NCI-H226 (cell line): ENCODE measurements around the gene TRMT61B.

Source experiments
- DNase-seq: peaks from one replicate; pipeline ENCODE4 v3.0.0-alpha.2; 2015

TRMT61B gene

GRCh38 chr2:28870146-28870891, at the start of gene TRMT61B:
Gene TRMT61B (minus strand): TSS chr2:28870309. CDS start chr2:28870277, 32 bp downstream.
- peak; percentile 95 for DNase-seq

- peak; percentile 49 for DNase-seq
Measured at GRCh38 chr2:28915939-28916338, 45.8 kb upstream of the TRMT61B start.

GRCh38 chr2:28909655-28910353, 39.7 kb upstream of the TRMT61B start:
- DNase-seq = no peak

GRCh38 chr2:28908172-28908571, 38.1 kb upstream of the TRMT61B start:
- no peak for DNase-seq

- no peak for DNase-seq
Measured at GRCh38 chr2:28906821-28907220, 36.7 kb upstream of the TRMT61B start.

- no peak for DNase-seq
Measured at GRCh38 chr2:28906376-28906775, 36.3 kb upstream of the TRMT61B start.

GRCh38 chr2:28905533-28905932, 35.4 kb upstream of the TRMT61B start:
- DNase-seq = no peak

GRCh38 chr2:28904802-28905457, 34.8 kb upstream of the TRMT61B start:
- DNase-seq = no peak

GRCh38 chr2:28904295-28904694, 34.2 kb upstream of the TRMT61B start:
- DNase-seq = peak; percentile 42

- DNase-seq = no peak
Measured at GRCh38 chr2:28902584-28902983, 32.5 kb upstream of the TRMT61B start.

GRCh38 chr2:28901841-28902240, 31.7 kb upstream of the TRMT61B start:
- no peak for DNase-seq

GRCh38 chr2:28901202-28901601, 31.1 kb upstream of the TRMT61B start:
- no peak for DNase-seq

- no peak for DNase-seq
Measured at GRCh38 chr2:28898048-28898447, 27.9 kb upstream of the TRMT61B start.

- peak; percentile 66 for DNase-seq
Measured at GRCh38 chr2:28896906-28897305, 26.8 kb upstream of the TRMT61B start.

- peak; percentile 15 for DNase-seq
Measured at GRCh38 chr2:28895189-28895893, 25.2 kb upstream of the TRMT61B start.

- DNase-seq = peak; percentile 99
Measured at GRCh38 chr2:28894470-28895188, 24.5 kb upstream of the TRMT61B start, which contains the start of gene WDR43. Gene WDR43 (plus strand): TSS chr2:28894667. CDS start chr2:28894699, 32 bp downstream.

- DNase-seq = no peak
Measured at GRCh38 chr2:28893488-28893887, 23.4 kb upstream of the TRMT61B start.

GRCh38 chr2:28880193-28880592, 10.1 kb upstream of the TRMT61B start:
- DNase-seq = no peak

GRCh38 chr2:28871620-28872019, 1.5 kb upstream of the TRMT61B start:
- DNase-seq = no peak

- DNase-seq = peak; percentile 2
Measured at GRCh38 chr2:28869494-28870145, 489 bp downstream of the TRMT61B start.

- no peak for DNase-seq
Measured at GRCh38 chr2:28868611-28869010, 1.5 kb downstream of the TRMT61B start.

GRCh38 chr2:28855977-28856376, 14.1 kb downstream of the TRMT61B start:
- no peak for DNase-seq
